Testis (tissue), 3 donors: ENCODE results near the gene GNB5. TPM values are rescaled to one million over a fixed set of nuclear protein-coding genes. Genes with fewer than 3 reads are reported as not detected.
A peak's percentile ranks its signal among the peaks of the same experiment; 100 is the strongest.

Source experiments
- DNase-seq: peaks from one replicate; pipeline ENCODE4 v3.0.0-alpha.2; 2019
- H3K27ac ChIP-seq, 2 donors: fragments of 200-600 bp; sonication (generic); one replicate each; pipeline ENCODE4 v1.5.1; 2019
- H3K27me3 ChIP-seq: fragments of 200-600 bp; sonication (generic); one replicate; pipeline ENCODE4 v1.5.1; 2019
- H3K36me3 ChIP-seq: fragments of 200-600 bp; sonication (generic); one replicate; pipeline ENCODE4 v1.5.1; 2017; ENCODE audit warnings: low read depth; ENCODE audit errors: missing control alignments
- H3K4me1 ChIP-seq: fragments of 200-600 bp; sonication (generic); one replicate; pipeline ENCODE4 v1.5.1; 2019
- H3K4me3 ChIP-seq, 2 donors: fragments of 200-600 bp; sonication (generic); one replicate each; pipeline ENCODE4 v1.5.1; 2017 to 2019
- H3K9me3 ChIP-seq: fragments of 200-600 bp; sonication (generic); one replicate; pipeline ENCODE4 v1.5.1; 2017
- POLR2A ChIP-seq: fragments of 450-650 bp; IDR thresholded peaks from one replicate; pipeline ENCODE4 v1.6.1; 2017; ENCODE audit warnings: antibody characterized with exemption, mild to moderate bottlenecking, moderate library complexity
- WGBS, 2 donors: methylation state at CpG; one replicate each; pipeline ENCODE4 v1.1.5; 2018; 5-methylcytosine and 5-hydroxymethylcytosine counted together
- intact Hi-C: fragments of 100-400 bp; cut with DNase I; formaldehyde crosslinking; loops from one replicate; pipeline ENCODE4 v1.15.1; 2023; ENCODE audit warnings: low total_unique reads
- polyA plus RNA-seq: library from polyadenylated mRNA; stranded (reverse); fragments of 350-450 nt; fragmentation: Illumina TruSeq; extraction: RNeasy Lipid Tissue Mini Kit (QIAGEN cat#74804); gene quantifications from one replicate; pipeline ENCODE4 v1.2.3, GENCODE V29; 2014; ENCODE audit warnings: low read depth, low replicate concordance; ENCODE audit not compliant: insufficient read depth
- total RNA-seq, 2 donors: library from RNA; depleted of rRNA; stranded (reverse); fragments of >200 nt; gene quantifications; one replicate each; pipeline ENCODE4 v1.2.3, GENCODE V29; 2016
- TF ChIP-seq, protein P1 (sequence below), 3 experiments: fragments of 450-650 bp in 2 of 3; fragments of 200-600 bp in 1 of 3; sonication (generic) in 1 of 3; IDR thresholded peaks; one replicate each; pipeline ENCODE4 v1.5.1; 2016 to 2019; ENCODE audit warnings: antibody characterized with exemption in 3 of 3, mild to moderate bottlenecking in 2 of 3, moderate library complexity in 1 of 3

GNB5 gene
- total and polyA plus RNA-seq, 3 donors from 2014 or later = 37.1 to 82.3 (median 65.4) TPM

- no peaks in the 10 kb centered on the region for H3K4me1 ChIP-seq
- no peaks in the 10 kb centered on the region for H3K27me3 ChIP-seq
- no peak for TF ChIP-seq POLR2A
- TF ChIP-seq, protein P1, sequence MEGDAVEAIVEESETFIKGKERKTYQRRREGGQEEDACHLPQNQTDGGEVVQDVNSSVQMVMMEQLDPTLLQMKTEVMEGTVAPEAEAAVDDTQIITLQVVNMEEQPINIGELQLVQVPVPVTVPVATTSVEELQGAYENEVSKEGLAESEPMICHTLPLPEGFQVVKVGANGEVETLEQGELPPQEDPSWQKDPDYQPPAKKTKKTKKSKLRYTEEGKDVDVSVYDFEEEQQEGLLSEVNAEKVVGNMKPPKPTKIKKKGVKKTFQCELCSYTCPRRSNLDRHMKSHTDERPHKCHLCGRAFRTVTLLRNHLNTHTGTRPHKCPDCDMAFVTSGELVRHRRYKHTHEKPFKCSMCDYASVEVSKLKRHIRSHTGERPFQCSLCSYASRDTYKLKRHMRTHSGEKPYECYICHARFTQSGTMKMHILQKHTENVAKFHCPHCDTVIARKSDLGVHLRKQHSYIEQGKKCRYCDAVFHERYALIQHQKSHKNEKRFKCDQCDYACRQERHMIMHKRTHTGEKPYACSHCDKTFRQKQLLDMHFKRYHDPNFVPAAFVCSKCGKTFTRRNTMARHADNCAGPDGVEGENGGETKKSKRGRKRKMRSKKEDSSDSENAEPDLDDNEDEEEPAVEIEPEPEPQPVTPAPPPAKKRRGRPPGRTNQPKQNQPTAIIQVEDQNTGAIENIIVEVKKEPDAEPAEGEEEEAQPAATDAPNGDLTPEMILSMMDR (IDR thresholded peaks at IDR 0.05) = no peak
- H3K9me3 ChIP-seq = no peaks in the 10 kb centered on the region
- intact Hi-C loops = no loop called here
- no peaks in the 10 kb centered on the region for H3K36me3 ChIP-seq
- no peak overlapping the region for H3K4me3 ChIP-seq
- H3K27ac ChIP-seq = no peak overlapping the region
- DNase-seq = no peak
Observed at GRCh38 chr15:52113708-52114107, 77.5 kb downstream of the GNB5 start.

DNA sequence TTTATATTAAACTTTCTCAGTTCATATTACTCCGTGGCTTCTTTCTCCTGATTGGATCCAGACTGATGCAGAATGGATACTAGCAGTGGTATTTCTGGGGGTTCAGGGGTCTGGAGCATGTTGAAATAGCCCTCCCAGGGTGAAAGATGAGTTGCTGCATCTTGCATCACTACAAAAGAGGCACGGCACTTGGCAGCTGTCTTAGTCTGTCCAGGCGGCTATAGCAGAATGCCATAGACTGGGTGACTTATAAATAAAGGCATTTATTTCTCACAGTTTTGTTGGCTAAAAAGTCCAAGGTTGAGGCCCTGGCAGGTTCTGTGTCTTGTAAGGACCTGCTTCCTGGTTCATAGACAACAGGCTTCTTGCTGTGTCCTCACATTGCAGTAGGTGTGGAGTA, 78.0 kb downstream of the GNB5 start:
- DNase-seq = no peak
- Histone ChIP-seq H3K27ac (no peak overlapping the region), H3K36me3 (no peaks in the 10 kb centered on the region), H3K27me3 (no peaks in the 10 kb centered on the region), H3K4me3 (no peak overlapping the region), H3K4me1 (no peaks in the 10 kb centered on the region), H3K9me3 (no peaks in the 10 kb centered on the region)
- intact Hi-C loops = no loop called here
- TF ChIP-seq POLR2A = no peak
- TF ChIP-seq, protein P1 (IDR thresholded peaks at IDR 0.05) = no peak
- WGBS, 2 donors = 55 to 86% methylated on average over 1 to 3 of the region's 3 CpGs

DNA sequence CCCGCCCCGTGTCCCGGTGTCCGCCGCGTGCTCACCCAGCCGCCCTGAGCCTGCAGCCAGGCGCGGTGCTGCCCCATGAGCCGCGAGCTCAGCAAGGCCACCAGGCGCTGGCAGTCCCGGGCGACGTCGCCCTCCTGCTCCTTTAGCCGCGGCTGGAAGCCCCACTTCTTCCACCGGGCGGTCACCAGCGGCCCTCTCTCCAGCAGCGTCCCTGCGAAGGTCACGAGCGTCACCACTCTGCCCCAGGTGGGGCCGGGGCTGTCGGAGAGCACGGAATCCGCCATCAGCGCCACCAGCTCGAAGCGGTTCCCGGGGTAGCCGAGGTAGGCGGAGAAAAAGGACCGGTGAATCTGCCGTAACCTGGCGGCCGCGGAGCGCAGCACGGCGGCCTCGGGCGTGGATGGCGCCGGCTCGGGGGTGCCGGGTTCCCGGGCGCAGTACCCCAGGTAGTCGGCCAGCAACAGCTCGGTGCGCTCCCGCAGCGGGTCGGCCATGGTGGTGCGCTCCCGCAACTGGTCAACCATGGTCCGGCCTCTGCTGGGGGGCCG, 78.9 kb downstream of the GNB5 start:
- intact Hi-C loops = no loop called here
- Histone ChIP-seq H3K27me3 (no peaks in the 10 kb centered on the region), H3K36me3 (no peaks in the 10 kb centered on the region), H3K4me1 (no peaks in the 10 kb centered on the region), H3K9me3 (no peaks in the 10 kb centered on the region), H3K27ac (no peak overlapping the region), H3K4me3 (peak overlapping the region; percentile 37 to 44)
- WGBS, 2 donors = 1 to 4% methylated on average over 20 to 56 of the region's 61 CpGs
- DNase-seq = peak; percentile 49
- TF ChIP-seq POLR2A = no peak
- TF ChIP-seq, protein P1 (IDR thresholded peaks at IDR 0.05) = no peak

DNA sequence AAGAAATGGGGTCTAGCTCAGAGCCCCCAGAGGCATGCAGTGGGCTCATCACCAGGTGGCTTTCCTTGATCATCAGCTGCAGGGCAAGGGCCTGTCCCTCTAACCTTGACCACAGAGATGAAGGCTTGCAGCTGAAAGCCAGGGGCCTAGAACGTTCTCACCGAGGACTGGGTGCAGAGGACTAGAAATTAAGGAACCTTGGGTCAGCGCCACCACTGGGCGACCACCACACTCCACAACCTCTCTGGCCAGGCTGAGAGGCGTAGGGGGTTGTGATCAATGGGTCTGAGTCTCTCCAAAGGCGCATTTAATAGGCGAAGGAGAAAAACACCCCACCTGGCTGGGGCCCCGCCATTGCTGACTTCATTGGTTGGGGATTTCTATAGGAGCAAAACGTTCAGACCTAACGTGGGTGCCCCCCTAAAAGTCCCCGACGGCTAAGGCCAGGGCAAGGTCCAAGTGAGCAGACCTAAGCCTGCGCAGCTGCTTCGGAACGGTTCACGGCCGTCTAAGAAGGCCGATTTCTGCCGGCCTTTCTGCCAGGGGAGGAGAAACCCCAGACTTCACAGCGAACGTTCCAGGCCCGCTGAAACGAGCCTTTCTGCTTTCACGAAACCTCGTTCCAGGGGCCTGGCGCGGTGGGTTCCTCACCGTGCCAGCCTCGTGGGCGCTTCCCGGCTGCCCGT, 79.5 kb downstream of the GNB5 start:
- DNase-seq = no peak
- H3K36me3 ChIP-seq = no peaks in the 10 kb centered on the region
- no peak overlapping the region for H3K27ac ChIP-seq
- intact Hi-C loops = no loop called here
- H3K4me3 ChIP-seq = peak overlapping the region; percentile 37 to 44
- no peak for TF ChIP-seq POLR2A
- TF ChIP-seq, protein P1 (IDR thresholded peaks at IDR 0.05) = no peak
- no peaks in the 10 kb centered on the region for H3K9me3 ChIP-seq
- no peaks in the 10 kb centered on the region for H3K4me1 ChIP-seq
- H3K27me3 ChIP-seq = no peaks in the 10 kb centered on the region
- WGBS, 2 donors = 21 to 43% methylated on average over 22 to 25 of the region's 32 CpGs
